ENCODE data around the gene ZNF709. TPM values are rescaled to one million over a fixed set of nuclear protein-coding genes. Genes with fewer than 3 reads are reported as not detected.
"Not testable (repeated sequence)": the region's sequence is repeated elsewhere in the genome, so short reads cannot be mapped to it uniquely, and the experiment has no call there.

The ZNF709 gene
- polyA plus RNA-seq, result 1 to 10 TPM; 1.1 to 2.6 (median 2.3) TPM

DNA sequence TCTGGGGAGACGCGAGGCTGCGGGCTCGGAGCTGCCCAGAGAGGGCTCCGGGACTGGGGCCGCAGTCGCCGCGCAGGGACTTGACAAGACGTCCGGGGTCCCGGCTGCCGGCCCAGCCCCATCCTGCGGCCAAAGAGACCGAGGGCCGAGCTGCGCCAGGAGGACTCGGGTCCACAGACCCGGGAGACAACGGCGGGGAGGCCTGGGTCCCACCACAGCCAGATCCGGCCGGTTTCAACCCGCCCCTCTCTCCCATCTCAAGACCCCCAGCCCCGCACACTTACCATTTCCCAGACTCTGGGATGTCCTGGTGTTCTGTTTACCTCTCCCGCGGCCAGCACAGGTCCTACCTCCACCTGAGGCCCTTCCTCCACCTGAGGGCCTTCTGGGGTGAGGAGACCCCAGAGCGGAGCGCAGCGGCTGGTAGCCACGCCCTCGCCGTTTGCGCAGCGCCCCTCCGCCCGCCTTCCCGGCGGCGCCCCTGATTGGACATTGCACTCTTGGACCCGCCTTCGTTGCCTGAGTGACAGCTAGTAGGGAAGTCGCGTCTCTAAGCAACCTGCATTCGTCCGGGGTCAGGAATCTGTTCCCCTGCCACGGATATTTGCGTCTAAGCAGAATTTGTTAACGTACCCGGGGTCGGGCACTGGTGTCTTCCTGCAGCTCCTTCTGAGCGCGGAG is at the start of gene ZNF709:
ZNF709 (minus strand) TSS at position 446 of the 681 bp plus-strand sequence; CDS start at position 287, 159 bp downstream.
- H3K27me3 Mint-ChIP-seq (ENCODE audit: low read depth in 3 of 3), result peaks cover 0 to 4% (median 0%) of the 10 kb centered on the region in 3 donors
- H3K9me3 Mint-ChIP-seq, result no peaks in the 10 kb centered on the region
- H3K4me3 Mint-ChIP-seq, result peak within 1 kb of the TSS; percentile 96 to 98 (median 98)
- H3K27ac Mint-ChIP-seq, result peak within 1 kb of the TSS; percentile 79 to 94 (median 90)
- no peaks in the 10 kb centered on the region for H3K36me3 Mint-ChIP-seq
- DNase-seq, result peak; percentile 87
- peaks cover 30 to 37% of the 10 kb centered on the region in 2 donors for H3K4me1 Mint-ChIP-seq

DNA sequence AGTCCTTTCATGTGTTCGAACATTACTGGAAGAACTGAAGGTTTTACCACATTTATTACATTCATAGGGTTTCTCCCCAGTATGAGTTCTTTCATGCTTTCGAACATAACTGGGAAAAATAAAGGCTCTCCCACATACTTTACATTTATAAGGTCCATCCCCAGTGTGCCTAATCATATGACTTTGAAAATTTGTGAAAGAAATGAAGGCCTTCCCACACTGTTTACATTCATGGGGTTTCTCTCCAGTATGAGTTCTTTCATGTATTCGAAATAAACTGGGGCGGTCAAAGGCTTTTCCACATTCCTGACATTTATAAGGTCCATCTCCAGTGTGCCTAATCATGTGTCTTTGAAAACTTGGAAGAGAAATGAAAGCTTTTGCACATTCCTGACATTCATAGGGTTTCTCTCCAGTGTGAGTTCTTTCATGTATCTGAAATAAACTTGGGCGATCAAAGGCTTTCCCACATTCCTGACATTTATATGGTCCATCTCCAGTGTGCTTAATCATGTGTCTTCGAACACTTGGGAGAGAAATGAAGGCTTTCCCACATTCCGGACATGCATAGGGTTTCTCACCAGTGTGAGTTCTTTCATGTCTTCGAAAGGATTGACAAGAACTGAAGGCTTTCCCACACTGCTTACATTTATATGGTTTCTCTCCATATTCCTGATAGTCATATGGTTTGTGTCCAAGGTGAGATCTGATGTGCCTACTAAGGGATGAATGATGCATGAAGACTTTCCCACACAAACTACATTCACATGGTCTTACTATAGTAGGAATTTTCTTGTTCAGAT is 42.6 kb upstream of the ZNF709 start:
- Mint-ChIP-seq H3K4me3 (no peak overlapping the region), H3K9me3 (peaks cover 63 to 96% (median 89%) of the 10 kb centered on the region in 6 donors), H3K36me3 (peaks cover 70 to 84% (median 83%) of the 10 kb centered on the region in 3 donors), H3K4me1 (peaks cover 6 to 7% of the 10 kb centered on the region in 2 donors), H3K27me3 (ENCODE audit: low read depth in 3 of 3) (peaks cover 4 to 26% (median 10%) of the 10 kb centered on the region in 3 donors), H3K27ac (no peak overlapping the region)
- peak in 2 of 3 donors; percentile 7 to 19 for DNase-seq

DNA sequence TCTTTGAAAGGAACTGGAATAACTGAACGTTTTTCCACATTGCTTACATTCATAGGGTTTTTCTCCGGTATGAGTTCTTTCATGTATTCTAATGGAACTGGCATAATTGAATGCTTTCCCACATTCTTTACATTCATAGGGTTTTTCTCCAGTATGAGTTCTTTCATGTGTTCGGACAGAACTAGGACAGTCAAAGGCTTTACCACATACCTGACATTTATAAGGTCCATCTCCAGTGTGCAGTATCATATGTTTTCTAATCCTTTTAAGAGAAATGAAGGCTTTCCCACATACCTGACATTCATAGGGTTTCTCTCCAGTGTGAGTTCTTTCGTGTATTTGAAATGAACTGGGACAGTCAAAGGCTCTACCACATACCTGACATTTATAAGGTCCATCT is 41.9 kb upstream of the ZNF709 start:
- Mint-ChIP-seq H3K27me3 (ENCODE audit: low read depth in 3 of 3) (peaks cover 4 to 26% (median 14%) of the 10 kb centered on the region in 3 donors), H3K27ac (no peak overlapping the region), H3K9me3 (peaks cover 66 to 99% (median 91%) of the 10 kb centered on the region in 6 donors), H3K36me3 (peaks cover 72 to 84% (median 83%) of the 10 kb centered on the region in 3 donors), H3K4me1 (peaks cover 3 to 6% of the 10 kb centered on the region in 2 donors), H3K4me3 (no peak overlapping the region)
- DNase-seq, result no peak

DNA sequence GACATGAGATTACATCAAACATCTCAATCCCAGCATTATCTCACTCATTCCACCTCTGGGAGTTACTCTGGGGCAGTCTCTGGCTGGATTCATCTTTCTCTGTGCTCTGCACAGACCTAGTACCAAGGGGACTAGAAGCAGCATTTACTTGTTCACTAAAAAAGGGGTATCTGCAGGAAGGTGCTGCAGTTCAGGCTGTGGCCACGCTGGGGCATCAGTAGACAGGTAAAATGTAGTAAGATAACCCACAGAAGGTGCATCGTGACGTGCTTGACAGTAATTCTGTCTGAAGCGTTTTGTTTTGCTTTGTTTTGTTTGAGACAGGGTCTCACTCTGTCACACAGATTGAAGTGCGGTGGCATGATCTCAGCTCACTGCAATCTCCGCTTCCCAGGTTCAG is 37.4 kb upstream of the ZNF709 start:
- Mint-ChIP-seq H3K27ac (no peak overlapping the region), H3K4me3 (no peak overlapping the region), H3K9me3 (peaks cover 53 to 89% (median 82%) of the 10 kb centered on the region in 6 donors), H3K27me3 (ENCODE audit: low read depth in 3 of 3) (peaks cover 2 to 13% (median 13%) of the 10 kb centered on the region in 3 donors), H3K4me1 (no peaks in the 10 kb centered on the region), H3K36me3 (peaks cover 55 to 59% (median 56%) of the 10 kb centered on the region in 3 donors)
- DNase-seq, result no peak

DNA sequence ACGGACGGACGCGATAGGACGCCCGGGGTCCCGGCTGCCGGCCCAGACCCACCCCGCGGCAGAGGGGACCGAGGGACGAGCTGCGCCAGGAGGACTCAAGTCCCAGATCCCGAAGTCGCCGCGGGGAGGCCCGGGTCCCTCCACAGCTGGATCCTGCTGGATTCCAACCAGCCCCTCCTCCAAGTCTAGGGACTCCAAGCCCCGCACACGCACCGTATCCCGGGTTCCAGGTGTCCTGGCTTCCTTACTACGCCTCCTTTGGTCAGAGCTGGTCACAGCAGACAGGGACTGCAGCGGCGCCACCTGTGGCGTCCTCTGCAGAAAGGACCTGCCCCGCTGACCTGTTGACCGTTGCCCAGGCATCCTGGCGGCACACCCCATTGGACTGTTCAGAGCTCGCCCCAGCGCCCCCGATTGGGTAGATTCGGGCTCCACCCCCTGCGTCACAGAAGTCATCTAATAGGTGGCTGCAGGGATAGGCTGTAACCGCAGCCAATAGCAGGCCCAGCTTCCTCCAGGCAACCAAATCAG is 29.0 kb upstream of the ZNF709 start:
- no peak for DNase-seq
- H3K27ac Mint-ChIP-seq, result no peak overlapping the region
- no peak overlapping the region for H3K4me3 Mint-ChIP-seq
- peaks cover 6 to 9% (median 9%) of the 10 kb centered on the region in 3 donors for H3K36me3 Mint-ChIP-seq
- H3K27me3 Mint-ChIP-seq (ENCODE audit: low read depth in 3 of 3), result peaks cover 1 to 12% (median 2%) of the 10 kb centered on the region in 3 donors
- H3K9me3 Mint-ChIP-seq, result peaks cover 8 to 59% (median 18%) of the 10 kb centered on the region in 6 donors
- H3K4me1 Mint-ChIP-seq, result peaks cover 0 to 4% of the 10 kb centered on the region in 2 donors

DNA sequence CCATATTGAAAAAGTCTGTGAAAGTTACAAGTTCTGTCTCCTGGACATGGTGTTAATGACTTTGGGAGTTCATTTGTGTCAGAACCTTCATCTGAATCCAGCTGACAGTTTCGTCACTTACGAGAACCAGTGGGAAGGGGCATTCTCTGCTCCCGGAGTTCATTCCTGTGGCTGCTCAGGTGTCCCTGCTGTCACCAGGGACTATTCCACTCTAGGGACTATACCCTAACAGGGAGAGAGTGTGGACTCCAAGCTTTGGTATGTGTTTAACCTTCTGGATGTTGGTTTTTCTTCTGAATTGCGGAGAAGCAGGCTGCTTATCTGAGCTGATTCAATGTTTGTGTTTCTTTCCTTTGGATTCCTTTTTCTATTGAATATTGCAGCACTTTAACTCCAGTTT is 12.4 kb upstream of the ZNF709 start:
- H3K27ac Mint-ChIP-seq, result peak overlapping the region in 2 of 6 donors; percentile 40 to 53
- H3K4me1 Mint-ChIP-seq, result peaks cover 15 to 20% of the 10 kb centered on the region in 2 donors
- H3K36me3 Mint-ChIP-seq, result no peaks in the 10 kb centered on the region
- H3K9me3 Mint-ChIP-seq, result peaks cover 0 to 5% (median 0%) of the 10 kb centered on the region in 6 donors
- H3K27me3 Mint-ChIP-seq (ENCODE audit: low read depth in 3 of 3), result peaks cover 0 to 12% (median 2%) of the 10 kb centered on the region in 3 donors
- peak overlapping the region in 3 of 5 donors; percentile 2 to 57 (median 27) for H3K4me3 Mint-ChIP-seq
- no peak for DNase-seq

DNA sequence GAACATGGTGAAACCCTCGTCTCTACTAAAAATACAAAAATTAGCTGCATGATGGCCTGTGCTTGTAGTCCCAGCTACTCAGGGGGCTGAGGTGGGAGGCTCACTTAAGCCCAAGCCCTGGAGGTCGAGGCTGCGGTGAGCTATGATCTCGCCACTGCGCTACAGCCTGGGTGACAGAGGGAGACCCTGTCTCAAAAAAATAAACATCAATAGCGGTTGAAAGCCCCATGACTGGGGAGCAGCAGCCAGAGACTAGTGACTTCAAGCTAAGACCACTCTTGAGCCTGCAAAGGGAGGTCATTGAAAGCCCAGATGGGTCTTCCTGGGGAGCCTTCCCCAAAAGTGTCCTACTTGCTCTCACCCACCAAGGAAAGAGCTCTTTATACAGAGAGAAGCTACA is 11.9 kb upstream of the ZNF709 start:
- Mint-ChIP-seq H3K27me3 (ENCODE audit: low read depth in 3 of 3) (peaks cover 0 to 12% (median 2%) of the 10 kb centered on the region in 3 donors), H3K4me1 (peaks cover 15 to 20% of the 10 kb centered on the region in 2 donors), H3K27ac (peak overlapping the region in 1 of 6 donors; percentile 53), H3K36me3 (no peaks in the 10 kb centered on the region), H3K9me3 (peaks cover 0 to 5% (median 0%) of the 10 kb centered on the region in 6 donors), H3K4me3 (peak overlapping the region; percentile 73 to 95 (median 83))
- no peak for DNase-seq

DNA sequence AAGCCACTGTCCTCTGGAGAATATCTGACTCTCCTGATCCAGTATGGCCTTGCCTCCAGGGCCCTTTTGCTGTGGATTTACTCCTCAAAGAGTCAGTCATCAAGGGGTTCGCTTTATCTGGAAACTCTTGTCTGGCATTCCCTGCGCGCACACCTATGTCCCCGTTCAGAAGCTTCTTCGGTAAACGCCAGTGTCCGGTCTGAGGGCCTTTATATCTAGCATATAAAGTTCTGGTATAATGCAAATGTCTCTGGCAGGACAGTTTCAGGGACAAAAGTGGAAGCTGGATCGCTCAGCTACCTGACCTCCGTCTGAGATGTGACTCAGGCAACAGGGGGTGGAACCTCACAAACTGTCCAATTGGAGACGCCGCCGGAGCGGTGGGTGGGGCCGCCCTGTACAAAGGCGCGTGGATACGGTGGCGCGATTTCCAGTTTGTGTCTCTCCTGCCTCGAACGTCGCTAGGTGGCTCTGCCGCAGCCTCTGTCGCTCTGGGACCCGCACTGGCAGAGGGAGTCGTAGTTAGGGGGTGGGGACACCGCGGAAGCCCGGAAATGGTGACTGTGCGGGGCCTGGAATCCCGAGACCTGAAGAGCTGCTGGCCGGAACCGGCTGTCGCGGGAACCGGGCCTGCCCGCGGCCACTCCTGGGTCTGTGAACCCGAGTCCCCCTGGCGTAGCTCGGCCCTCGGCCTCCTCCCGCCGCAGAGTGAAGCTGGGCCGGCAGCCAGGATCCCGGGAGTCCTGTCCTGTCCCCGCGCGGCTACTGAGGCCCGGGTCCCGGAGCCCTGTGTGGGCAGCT is 10.6 kb upstream of the ZNF709 start:
- Mint-ChIP-seq H3K4me3 (peak overlapping the region; percentile 83 to 96 (median 95)), H3K27me3 (ENCODE audit: low read depth in 3 of 3) (peaks cover 0 to 13% (median 2%) of the 10 kb centered on the region in 3 donors), H3K4me1 (peaks cover 15 to 20% of the 10 kb centered on the region in 2 donors), H3K36me3 (no peaks in the 10 kb centered on the region), H3K9me3 (peaks cover 0 to 3% (median 0%) of the 10 kb centered on the region in 6 donors), H3K27ac (peak overlapping the region; percentile 81 to 92 (median 90))
- DNase-seq, result peak; percentile 86 to 90 (median 89)

DNA sequence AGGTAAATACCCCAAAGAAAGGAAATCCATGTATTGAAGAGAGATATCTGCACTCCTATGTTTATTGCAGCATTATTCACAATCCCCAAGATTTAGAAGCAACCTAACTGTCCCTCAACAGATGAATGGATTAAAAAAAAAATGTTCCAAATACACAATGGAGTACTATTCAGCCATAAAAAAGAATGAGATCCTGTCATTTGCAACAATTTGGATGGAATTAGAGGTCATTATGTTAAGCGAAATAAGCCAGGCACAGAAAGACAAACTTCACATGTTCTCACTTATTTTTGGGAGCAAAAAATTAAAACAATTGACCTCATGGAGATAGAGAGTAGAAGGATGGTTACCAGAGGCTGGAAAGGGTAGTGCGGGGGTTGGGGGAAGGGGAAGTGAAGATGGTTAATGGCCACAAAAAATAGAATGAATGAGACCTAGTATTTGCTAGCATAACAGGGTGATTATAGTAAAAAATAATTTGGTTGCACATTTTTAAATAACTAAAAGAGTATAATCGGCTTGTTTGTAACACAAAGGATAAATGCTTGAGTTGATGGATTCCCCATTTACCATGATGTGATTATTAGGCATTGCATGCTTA is 9.7 kb upstream of the ZNF709 start:
- no peak for DNase-seq
- H3K27ac Mint-ChIP-seq, result peak overlapping the region in 4 of 6 donors; percentile 21 to 76 (median 40)
- no peaks in the 10 kb centered on the region for H3K9me3 Mint-ChIP-seq
- H3K4me1 Mint-ChIP-seq, result peaks cover 15 to 20% of the 10 kb centered on the region in 2 donors
- H3K4me3 Mint-ChIP-seq, result peak overlapping the region; percentile 83 to 96 (median 95)
- no peaks in the 10 kb centered on the region for H3K36me3 Mint-ChIP-seq
- peaks cover 0 to 14% (median 2%) of the 10 kb centered on the region in 3 donors for H3K27me3 Mint-ChIP-seq (ENCODE audit: low read depth in 3 of 3)

DNA sequence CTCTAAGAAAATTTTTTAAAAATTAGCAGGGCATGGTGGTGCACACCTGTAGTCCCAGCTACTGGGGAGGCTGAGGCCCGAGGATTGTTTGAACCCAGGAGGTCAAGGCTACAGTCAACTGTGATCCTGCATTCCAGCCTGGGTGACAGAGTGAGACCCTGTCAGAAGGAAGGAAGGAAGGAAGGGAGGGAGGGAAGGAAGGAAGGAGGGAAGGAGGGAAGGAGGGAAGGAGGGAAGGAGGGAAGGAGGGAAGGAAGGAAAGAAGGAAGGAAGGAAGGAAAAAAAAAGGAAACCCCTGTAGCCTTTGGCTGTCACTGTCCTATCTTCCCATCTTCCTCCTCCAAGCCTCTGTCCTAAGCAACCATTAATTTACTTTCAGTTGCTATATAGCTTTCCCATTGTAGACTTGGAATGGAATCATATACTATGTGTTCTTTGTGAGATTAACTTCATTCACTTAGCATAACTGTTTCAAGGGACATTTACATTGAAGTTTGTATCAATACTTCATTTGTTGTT is 1.7 kb upstream of the ZNF709 start:
- peak overlapping the region in 2 of 5 donors; percentile 30 to 67 for H3K4me3 Mint-ChIP-seq
- peaks cover 30 to 36% of the 10 kb centered on the region in 2 donors for H3K4me1 Mint-ChIP-seq
- not testable (repeated sequence) for DNase-seq; H3K9me3 Mint-ChIP-seq; H3K27ac Mint-ChIP-seq; H3K27me3 Mint-ChIP-seq (ENCODE audit: low read depth in 3 of 3); H3K36me3 Mint-ChIP-seq

DNA sequence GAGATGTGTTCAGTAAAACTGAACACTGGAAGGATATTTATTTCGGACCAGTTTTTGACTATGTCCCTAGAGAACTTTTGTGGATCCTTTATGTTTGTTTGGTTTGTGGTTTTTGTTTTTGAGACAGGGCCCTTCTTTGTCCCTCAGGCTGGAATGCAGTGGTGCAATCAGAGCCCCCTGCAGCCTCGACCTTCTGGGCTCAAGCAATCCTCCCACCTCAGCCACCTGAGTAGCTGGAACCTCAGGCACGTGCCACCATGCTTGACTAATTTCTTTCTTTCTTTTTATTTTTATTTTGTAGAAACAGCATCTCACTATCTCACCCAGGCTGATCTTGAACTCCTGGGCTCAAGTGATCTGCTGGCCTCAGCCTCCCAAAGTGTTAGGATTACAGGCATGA is 955 bp upstream of the ZNF709 start:
- Mint-ChIP-seq H3K27me3 (ENCODE audit: low read depth in 3 of 3) (peaks cover 0 to 7% (median 0%) of the 10 kb centered on the region in 3 donors), H3K36me3 (no peaks in the 10 kb centered on the region), H3K9me3 (no peaks in the 10 kb centered on the region), H3K4me1 (peaks cover 30 to 37% of the 10 kb centered on the region in 2 donors), H3K27ac (peak overlapping the region in 4 of 6 donors; percentile 79 to 94 (median 92)), H3K4me3 (peak overlapping the region; percentile 96 to 98 (median 98))
- DNase-seq, result no peak

DNA sequence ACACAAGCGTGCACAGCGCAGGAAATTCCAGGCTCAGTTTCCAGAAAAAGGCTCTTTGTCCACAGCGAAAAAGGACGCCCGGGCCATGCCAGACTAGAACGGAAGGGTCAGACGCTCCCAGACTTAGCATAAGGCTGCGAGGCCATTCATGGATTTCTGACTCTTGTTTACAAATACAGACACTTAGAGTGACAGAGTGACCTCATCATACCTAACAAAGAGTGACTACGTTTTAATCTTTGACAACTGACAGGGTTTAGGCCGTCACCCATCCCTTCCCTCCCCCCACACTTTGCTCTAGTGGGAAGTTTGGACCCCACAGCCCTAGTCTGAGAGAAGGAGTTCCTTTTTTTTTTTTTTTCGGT is 418 bp upstream of the ZNF709 start:
- Mint-ChIP-seq H3K4me3 (peak overlapping the region; percentile 96 to 98 (median 98)), H3K27ac (peak overlapping the region; percentile 79 to 94 (median 90)), H3K9me3 (no peaks in the 10 kb centered on the region), H3K4me1 (peaks cover 30 to 37% of the 10 kb centered on the region in 2 donors), H3K27me3 (ENCODE audit: low read depth in 3 of 3) (peaks cover 0 to 4% (median 0%) of the 10 kb centered on the region in 3 donors), H3K36me3 (no peaks in the 10 kb centered on the region)
- DNase-seq, result no peak

All from immature natural killer cell (primary cell).